GM10847 (cell line): ENCODE data around the gene CSTF2.

Experiments
- POLR2A ChIP-seq: IDR thresholded peaks from 2 replicates; pipeline ENCODE4 v1.6.1; 2011; ENCODE audit not compliant: insufficient read length; ENCODE audit errors: extremely low read depth

Gene CSTF2

GRCh38 chrX:100863326-100863864, 43.2 kb downstream of the CSTF2 start:
- no peak for TF ChIP-seq POLR2A

- no peak for TF ChIP-seq POLR2A
These were observed 44.6 kb downstream of the CSTF2 start for GRCh38 chrX:100864657-100865391.

- no peak for TF ChIP-seq POLR2A
These were observed 48.1 kb downstream of the CSTF2 start for GRCh38 chrX:100868273-100868672.

GRCh38 chrX:100870527-100870926, 50.3 kb downstream of the CSTF2 start:
- TF ChIP-seq POLR2A: no peak

GRCh38 chrX:100871594-100872560, 51.7 kb downstream of the CSTF2 start:
- no peak for TF ChIP-seq POLR2A

- no peak for TF ChIP-seq POLR2A
These were observed 54.1 kb downstream of the CSTF2 start, which contains the start of gene NOX1 for GRCh38 chrX:100874325-100874724. Gene NOX1, minus strand, starts transcription at chrX:100874359. Its CDS starts 220 bp downstream, at chrX:100874139.

GRCh38 chrX:100880368-100880767, 60.2 kb downstream of the CSTF2 start:
- no peak for TF ChIP-seq POLR2A

GRCh38 chrX:100883654-100884053, 63.5 kb downstream of the CSTF2 start:
- TF ChIP-seq POLR2A: no peak
